HG03280 (cell line): Measurements from ENCODE around the gene HS1BP3.

Experiments
- ATAC-seq: cut with Tn5 transposase; IDR thresholded peaks from one replicate; pipeline ENCODE4 v1.9.1; 2021; ENCODE audit warnings: mild to moderate bottlenecking, moderate library complexity; ENCODE audit not compliant: unreplicated experiment

The HS1BP3 gene

GRCh38 chr2:20675701-20676352, 24.9 kb upstream of the HS1BP3 start:
- peak; percentile 63 for ATAC-seq

GRCh38 chr2:20674974-20675679, 24.2 kb upstream of the HS1BP3 start:
- no peak for ATAC-seq

- no peak for ATAC-seq
These were observed 23.5 kb upstream of the HS1BP3 start for GRCh38 chr2:20674309-20674965.

GRCh38 chr2:20673686-20674308, 22.9 kb upstream of the HS1BP3 start:
- no peak for ATAC-seq

- ATAC-seq: no peak
These were observed 21.5 kb upstream of the HS1BP3 start for GRCh38 chr2:20672201-20672951.

- ATAC-seq: no peak
These were observed 20.8 kb upstream of the HS1BP3 start for GRCh38 chr2:20671736-20672080.

GRCh38 chr2:20671036-20671735, 20.3 kb upstream of the HS1BP3 start:
- no peak for ATAC-seq

- no peak for ATAC-seq
These were observed 19.6 kb upstream of the HS1BP3 start for GRCh38 chr2:20670315-20671035.

- no peak for ATAC-seq
These were observed 18.8 kb upstream of the HS1BP3 start for GRCh38 chr2:20669562-20670314.

GRCh38 chr2:20668871-20669475, 18.1 kb upstream of the HS1BP3 start:
- no peak for ATAC-seq

- no peak for ATAC-seq
These were observed 17.6 kb upstream of the HS1BP3 start for GRCh38 chr2:20668451-20668850.

GRCh38 chr2:20667531-20668401, 16.9 kb upstream of the HS1BP3 start:
- no peak for ATAC-seq

GRCh38 chr2:20667151-20667530, 16.2 kb upstream of the HS1BP3 start:
- ATAC-seq: no peak

- no peak for ATAC-seq
These were observed 15.6 kb upstream of the HS1BP3 start, which contains the start of gene GDF7 for GRCh38 chr2:20666304-20667150. GDF7 (plus strand) TSS chr2:20667144; CDS start chr2:20667240, 96 bp downstream.

- ATAC-seq: no peak
These were observed 15.1 kb upstream of the HS1BP3 start for GRCh38 chr2:20666005-20666303.

GRCh38 chr2:20665243-20666004, 14.5 kb upstream of the HS1BP3 start:
- no peak for ATAC-seq
